NK-92 (cell line): ENCODE results near the gene TBC1D19.

ENCODE experiments used
- DNase-seq: peaks from one replicate; lab custom pipeline; 2025; ENCODE audit not compliant: unreplicated experiment; lab: John Stamatoyannopoulos, UW

Gene TBC1D19

GRCh38 chr4:26779224-26779623, 195.3 kb downstream of the TBC1D19 start:
- no peak for DNase-seq

GRCh38 chr4:26779674-26780073, 195.8 kb downstream of the TBC1D19 start:
- no peak for DNase-seq

- no peak for DNase-seq
These were observed 196.7 kb downstream of the TBC1D19 start for GRCh38 chr4:26780539-26780938.

DNA sequence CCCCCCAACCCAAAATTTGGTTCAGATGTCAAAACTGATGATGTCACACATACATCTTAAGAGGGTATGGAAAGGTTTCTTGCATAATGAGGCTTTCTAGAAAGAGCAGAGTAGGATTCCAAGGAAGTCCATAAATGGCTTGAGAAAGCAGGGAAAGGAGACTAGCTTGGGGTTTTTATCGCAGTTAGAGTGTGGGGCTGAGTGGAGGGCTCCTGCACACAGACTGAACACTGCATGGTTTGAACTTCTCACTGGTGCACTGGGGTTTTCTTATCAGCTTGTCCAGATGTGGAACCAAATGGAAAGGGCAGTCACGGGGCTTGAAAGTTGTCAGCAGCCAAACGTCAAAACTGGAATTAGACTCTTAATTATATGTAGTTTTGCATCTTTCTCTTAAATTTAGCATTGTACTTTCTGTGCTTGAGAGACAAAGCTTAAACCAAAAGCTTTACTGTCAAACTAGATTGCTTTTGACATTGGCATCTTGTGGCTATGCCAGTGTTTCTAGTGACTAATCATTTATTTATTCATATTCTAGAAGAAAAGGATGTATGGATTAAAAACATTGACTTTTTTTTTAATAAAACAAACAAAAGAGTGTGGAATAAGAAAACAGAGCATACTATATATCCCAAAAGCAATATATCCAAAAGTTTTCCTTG, 198.4 kb downstream of the TBC1D19 start:
- DNase-seq: no peak

GRCh38 chr4:26782830-26783202, 198.9 kb downstream of the TBC1D19 start:
- DNase-seq: no peak

GRCh38 chr4:26784207-26784865, 200.5 kb downstream of the TBC1D19 start:
- DNase-seq: no peak

GRCh38 chr4:26785312-26785711, 201.4 kb downstream of the TBC1D19 start:
- DNase-seq: no peak

GRCh38 chr4:26785810-26786209, 201.9 kb downstream of the TBC1D19 start:
- no peak for DNase-seq

GRCh38 chr4:26786916-26787315, 203.0 kb downstream of the TBC1D19 start:
- no peak for DNase-seq

- DNase-seq: no peak
These were observed 203.8 kb downstream of the TBC1D19 start for GRCh38 chr4:26787461-26788340.

DNA sequence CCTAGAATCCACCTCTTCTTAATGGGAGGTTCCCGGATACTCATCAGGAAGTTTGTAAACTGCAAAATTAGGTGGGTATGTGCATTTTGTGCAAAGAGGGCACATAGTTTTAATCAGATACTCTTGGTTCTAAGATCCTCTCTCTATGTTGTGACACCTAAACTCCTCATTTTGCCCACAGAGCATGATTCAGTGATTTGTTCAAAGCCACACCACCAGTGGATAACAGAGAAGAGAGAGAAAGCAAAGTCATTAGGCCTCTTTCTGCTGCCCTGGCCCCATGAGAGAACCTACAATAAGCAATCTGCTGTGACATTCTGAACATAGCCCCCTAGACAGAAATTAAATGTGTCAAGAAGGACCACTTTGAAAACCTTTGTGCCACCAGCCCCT, 204.5 kb downstream of the TBC1D19 start:
- no peak for DNase-seq

DNA sequence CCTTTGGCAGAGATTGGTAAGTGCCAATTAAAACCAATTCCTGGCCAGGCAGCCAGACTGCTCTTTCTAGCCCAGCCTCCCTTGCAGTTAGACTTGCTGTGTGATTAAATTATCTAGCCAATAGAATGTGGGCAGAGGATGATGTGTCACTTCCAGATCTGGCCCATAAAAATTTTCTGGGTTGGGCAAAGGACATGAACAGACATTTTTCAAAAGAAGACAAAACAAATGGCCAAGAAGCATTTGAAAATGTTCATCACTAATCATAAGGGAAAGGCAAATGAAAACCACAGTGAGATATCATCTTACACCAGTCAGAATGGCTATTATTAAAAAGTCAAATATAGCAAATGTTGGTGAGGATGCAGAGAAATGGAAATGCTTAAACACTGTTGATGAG, 205.3 kb downstream of the TBC1D19 start:
- no peak for DNase-seq

DNA sequence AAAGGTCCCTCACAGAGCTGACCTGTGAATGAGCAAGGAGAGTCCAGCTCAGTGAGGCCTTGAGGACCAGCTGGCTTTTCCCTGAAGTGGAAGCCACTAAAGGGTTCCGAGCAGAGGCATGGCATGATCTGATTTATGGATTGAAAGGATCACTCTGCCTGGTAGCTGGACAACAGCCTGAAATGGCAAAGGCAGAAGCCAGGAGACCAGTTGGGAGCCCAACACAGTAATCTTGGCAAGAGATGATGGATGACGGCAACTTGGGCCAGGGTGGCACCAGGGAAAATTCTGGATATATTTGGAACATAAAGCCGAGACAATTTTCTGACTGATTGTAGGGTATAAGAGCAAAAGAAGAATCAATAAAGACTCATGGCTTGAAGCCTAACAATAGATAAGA, 207.5 kb downstream of the TBC1D19 start:
- no peak for DNase-seq

GRCh38 chr4:26792639-26793038, 208.8 kb downstream of the TBC1D19 start:
- no peak for DNase-seq

DNA sequence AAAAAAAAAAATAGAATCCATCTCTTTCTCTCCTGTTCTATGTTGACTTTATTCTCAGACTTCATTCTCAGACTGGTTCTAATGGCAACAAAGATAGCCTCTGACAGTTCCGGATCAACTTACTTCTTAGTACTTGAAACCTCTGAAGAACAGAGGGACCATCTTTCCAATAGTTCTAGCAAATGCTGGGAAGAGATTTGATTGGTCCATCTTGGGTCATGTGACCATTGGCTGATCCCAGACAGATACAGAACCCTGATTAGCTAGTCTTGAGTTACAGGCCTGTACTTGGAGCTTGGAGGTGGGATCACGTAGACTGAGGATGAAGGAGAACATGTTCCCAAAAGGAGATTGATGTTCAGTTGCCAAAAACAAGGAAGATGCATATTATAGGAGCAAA, 209.9 kb downstream of the TBC1D19 start:
- no peak for DNase-seq

DNA sequence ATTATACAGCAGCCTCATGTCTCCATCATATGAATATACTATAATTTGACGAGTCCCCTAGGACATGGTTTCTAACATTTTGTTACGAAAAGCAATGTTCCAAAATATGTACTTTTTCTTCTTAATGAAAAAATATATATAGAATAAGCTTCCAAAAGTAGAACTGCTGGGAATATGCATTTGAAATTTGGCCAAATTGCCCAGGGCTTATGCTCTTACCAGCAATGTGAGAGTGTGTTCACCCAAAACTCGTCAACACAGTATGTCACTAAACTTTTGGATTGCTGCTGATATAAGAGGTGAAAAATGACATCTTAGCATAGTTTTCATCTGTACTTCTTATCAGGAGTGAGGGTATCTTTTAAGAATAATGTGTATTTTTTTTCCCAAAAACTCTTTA, 212.2 kb downstream of the TBC1D19 start:
- no peak for DNase-seq

- no peak for DNase-seq
These were observed 218.9 kb downstream of the TBC1D19 start for GRCh38 chr4:26802790-26803189.

DNA sequence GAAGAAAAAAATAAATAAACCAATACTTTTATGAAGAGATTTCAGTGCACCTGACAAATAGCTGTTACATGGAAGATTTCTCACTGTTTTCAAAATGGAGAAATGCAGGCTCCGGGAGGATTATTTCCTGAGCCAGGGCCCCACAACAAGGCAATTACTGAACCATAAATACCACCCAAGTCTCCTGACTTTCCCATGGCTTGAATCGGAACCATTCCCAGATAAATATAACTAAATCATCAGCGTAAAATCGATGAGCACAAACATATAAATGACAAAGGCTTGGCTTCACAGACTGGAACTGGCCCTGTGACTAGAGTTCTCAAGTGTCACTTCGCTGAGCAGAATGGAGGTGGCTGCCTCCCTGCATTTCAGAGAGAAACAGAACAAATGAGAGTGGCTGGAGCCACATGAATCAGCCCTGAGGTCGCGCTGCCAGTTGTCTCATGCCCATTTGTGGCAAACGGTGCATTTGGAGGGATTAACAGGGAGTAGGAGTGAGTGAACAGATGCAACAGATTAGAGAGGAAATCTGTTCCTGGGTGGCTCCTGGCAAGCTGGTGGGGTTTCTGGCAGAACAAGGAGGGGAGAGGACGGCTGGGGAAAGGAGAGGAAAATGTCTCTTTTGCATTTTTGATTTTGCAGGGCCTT, 219.5 kb downstream of the TBC1D19 start:
- no peak for DNase-seq

DNA sequence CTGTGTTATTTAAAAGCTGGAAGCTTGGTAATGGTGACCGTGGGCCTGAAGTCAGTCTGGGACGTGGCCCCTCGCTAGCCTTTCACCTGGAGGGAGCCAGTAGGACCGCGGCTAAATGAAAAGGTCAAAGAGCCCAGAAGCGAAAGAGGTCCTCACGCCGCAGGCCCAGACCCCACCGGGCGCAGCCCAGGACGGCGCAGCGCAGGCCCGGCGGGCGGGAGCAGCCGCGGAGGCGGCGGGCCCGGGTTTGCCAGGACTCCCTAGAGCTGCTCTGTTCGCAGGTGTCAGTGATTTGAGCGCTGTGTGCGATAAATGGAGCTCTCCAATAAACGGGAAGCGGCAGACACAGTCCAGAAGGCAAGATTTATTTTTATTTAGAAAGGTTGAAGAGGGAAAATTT, 220.6 kb downstream of the TBC1D19 start:
- DNase-seq: no peak

DNA sequence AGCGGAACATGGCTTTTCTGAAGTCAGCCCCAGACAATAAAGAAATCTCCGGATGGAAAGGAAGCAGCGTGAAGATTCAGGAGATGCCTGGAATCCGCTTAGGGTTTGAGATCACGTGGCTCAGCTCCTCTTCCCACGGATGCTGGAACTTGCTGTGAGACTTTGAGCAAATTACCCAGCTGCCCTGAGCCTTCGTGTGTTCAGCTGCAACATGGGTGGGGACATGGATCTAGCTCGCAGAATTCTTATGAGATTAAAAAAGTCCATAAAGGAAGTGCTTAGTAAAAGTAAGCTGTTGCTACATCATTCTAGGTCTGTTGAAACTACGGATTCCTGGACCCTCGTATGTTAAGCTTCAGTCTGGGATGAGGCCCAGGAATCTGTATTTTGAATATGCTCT, 221.0 kb downstream of the TBC1D19 start:
- no peak for DNase-seq
